ENCODE data around the gene UBE3C.

UBE3C gene

DNA sequence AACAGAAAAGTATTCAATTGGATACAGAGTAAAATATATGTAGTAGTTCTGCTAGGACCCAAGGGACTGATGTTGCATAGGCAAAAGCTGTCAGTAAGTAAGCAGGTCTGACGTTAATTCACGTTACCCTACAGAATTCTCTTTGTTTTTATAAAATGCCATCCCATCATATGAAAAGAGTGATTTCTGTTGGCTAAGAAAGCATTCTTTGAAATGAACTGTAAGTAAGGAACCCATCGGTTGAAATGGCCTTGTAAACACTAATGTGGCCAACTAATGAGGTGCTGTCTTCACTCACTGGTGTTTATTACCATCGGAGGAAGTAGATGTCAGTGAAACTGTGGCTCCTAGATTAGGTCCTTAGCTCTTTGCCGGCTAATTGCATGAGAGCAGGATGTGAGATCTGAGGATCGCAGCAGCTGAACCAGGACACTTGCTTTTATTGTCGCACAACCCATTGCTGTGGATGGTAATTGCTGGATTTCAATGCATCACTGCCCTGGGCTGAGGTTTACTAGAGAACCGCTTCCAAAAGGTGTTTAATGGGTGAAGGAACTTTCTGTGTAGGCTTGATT lies 49.5 kb downstream of the UBE3C start:
- TF ChIP-seq GATA2 (IDR thresholded peaks at IDR 0.05; ENCODE audit: low read depth, low read length) (no peak), GATA3 (IDR thresholded peaks at IDR 0.05; ENCODE audit: low read depth, low read length) (no peak)

DNA sequence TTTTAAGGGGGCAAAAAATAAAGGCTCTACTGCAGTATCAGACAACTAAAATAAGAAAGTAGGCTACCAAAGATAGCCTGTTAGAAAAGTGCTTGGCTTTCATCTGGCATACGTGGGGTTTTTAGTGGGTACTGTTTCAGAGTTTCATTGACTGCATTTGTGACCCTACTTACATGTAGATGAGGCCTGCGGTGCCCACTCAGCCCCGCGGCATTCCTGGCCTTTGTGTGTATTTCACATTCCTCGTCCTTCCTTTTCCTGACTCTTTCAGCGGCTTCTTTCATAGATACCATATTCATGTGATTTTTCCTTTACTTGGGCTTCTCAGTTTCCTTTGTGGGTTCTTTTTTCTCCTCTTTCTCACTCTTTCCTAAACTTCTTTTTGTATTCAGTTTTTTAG lies 50.7 kb downstream of the UBE3C start:
- TF ChIP-seq GATA3 (IDR thresholded peaks at IDR 0.05; ENCODE audit: low read depth, low read length): no peak
- TF ChIP-seq GATA2 (IDR thresholded peaks at IDR 0.05; ENCODE audit: low read depth, low read length): no peak

DNA sequence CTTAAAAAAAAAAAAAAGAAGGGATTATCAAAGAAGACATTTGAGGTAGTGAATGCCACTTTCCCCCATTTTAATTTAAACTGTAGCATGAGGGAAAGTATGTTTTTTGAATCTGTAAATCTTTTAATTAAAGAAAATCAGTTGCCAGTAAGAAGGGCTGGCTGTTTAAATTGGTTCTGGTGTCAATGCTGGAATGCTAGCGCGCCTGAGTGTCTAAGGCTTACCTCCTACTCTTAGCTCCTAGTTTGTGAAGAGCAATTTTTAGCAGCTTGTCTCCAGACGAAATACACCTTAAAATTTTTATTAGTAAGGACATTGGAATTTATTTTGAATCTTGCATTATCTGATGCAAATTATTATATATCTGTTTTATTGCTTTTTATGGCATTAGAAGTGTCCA lies 54.1 kb downstream of the UBE3C start:
- TF ChIP-seq GATA3 (IDR thresholded peaks at IDR 0.05; ENCODE audit: low read depth, low read length) (no peak), GATA2 (IDR thresholded peaks at IDR 0.05; ENCODE audit: low read depth, low read length) (no peak)

GRCh38 chr7:157193274-157193673 lies 54.5 kb downstream of the UBE3C start:
- TF ChIP-seq GATA2 (IDR thresholded peaks at IDR 0.05; ENCODE audit: low read depth, low read length) (no peak), GATA3 (IDR thresholded peaks at IDR 0.05; ENCODE audit: low read depth, low read length) (no peak)

DNA sequence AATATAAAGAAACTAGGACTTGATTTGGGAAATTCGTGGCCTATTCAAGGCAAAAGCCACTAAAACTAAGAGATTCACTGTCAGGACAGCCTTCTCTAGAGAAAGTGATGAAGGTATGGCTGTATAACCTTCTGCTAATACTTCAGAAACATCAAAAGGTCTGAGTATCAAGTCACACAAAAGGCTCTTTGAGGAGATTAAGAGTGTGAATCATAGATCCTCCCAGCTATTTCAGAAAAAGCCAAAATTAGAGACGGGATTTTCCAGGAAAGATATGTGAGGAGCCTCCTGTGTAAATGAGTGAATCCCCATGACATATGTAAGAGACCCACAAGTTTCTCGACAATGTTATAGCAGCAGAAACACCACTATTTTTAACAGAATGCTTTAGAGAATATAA lies 56.2 kb downstream of the UBE3C start:
- TF ChIP-seq GATA2 (IDR thresholded peaks at IDR 0.05; ENCODE audit: low read depth, low read length): no peak
- no peak for TF ChIP-seq GATA3 (IDR thresholded peaks at IDR 0.05; ENCODE audit: low read depth, low read length)

DNA sequence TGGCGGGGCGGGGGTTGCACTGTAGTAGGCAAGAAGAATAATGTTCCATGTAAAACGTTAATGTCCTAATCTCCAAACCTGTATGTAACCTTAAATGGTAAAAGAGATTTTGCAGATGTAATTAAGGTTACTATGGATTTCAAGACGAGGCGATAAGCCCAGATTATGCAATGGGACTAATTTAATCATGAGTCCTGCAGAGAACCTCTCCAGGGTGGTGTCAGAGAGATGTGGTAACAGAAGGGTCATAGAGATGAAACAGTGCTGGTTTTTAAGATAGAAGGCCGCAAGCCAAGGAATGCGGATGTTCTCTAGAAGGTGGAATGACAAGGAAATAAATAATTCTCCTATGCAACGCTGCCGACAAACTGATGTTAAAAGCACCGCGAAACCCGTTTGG lies 57.1 kb downstream of the UBE3C start:
- TF ChIP-seq GATA2 (IDR thresholded peaks at IDR 0.05; ENCODE audit: low read depth, low read length) (no peak), GATA3 (IDR thresholded peaks at IDR 0.05; ENCODE audit: low read depth, low read length) (no peak)

GRCh38 chr7:157204134-157204533 lies 65.4 kb downstream of the UBE3C start:
- TF ChIP-seq GATA3 (IDR thresholded peaks at IDR 0.05; ENCODE audit: low read depth, low read length): no peak
- TF ChIP-seq GATA2 (IDR thresholded peaks at IDR 0.05; ENCODE audit: low read depth, low read length): no peak

GRCh38 chr7:157205438-157205837 lies 66.7 kb downstream of the UBE3C start:
- TF ChIP-seq GATA2 (IDR thresholded peaks at IDR 0.05; ENCODE audit: low read depth, low read length) (no peak), GATA3 (IDR thresholded peaks at IDR 0.05; ENCODE audit: low read depth, low read length) (no peak)

DNA sequence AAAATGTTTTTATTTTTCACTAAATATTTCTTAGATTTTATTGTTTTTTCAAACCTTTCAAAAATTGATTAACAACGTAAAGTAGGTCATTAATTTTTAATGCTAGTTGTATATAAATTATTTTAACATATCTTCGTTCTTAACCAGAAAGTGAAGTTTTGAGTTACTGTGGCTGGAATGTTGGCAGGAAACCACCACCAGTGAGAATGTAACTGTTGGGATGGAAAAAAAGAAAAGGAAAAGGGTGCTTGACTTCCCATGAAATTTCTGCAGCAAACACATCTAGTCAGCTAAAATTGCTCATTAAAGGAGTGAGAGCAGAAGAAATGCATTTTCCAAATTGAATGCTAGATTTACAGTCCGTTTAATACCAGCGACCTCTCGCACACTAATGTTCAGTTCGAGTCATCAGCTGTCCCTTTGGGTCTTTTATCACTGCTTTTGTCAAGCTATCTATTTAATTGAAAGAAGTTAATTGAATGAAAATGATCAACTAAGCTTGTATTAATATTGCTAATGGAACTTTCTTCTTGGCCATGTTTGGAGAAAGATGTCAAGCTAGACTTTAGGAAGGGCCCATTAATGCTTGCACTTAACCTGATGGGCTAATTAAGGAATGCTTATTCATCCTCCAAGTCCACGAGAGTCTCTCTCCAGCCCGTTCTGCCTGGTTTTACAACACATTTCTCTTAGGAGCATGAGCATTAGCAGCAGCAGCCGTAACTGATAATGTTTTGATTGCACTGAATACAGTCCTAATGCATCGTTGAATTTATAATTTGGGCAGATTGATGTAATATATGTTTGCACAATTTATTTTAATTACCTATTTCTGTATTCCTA lies 70.1 kb downstream of the UBE3C start:
- TF ChIP-seq GATA2 (IDR thresholded peaks at IDR 0.05; ENCODE audit: low read depth, low read length) (no peak), GATA3 (IDR thresholded peaks at IDR 0.05; ENCODE audit: low read depth, low read length) (no peak)

DNA sequence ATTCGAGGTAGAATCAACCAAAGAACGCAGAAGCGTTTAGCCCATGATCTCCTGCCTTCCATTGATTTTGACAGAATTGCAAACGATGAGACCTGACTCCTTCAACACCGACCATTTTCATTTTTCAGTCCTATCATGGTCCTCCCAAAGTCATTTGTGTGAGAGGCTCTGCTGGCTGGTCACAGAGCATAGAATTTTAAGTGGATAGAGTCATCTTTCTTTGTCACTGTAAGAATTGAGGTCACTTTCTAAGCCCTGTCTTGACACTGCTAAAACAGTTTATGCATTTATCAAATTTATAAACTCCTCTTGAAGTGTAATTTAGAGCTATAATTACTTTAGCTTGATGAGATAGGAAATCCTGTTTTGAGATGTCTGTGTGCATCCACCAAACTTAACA lies 72.0 kb downstream of the UBE3C start:
- no peak for TF ChIP-seq GATA3 (IDR thresholded peaks at IDR 0.05; ENCODE audit: low read depth, low read length)
- no peak for TF ChIP-seq GATA2 (IDR thresholded peaks at IDR 0.05; ENCODE audit: low read depth, low read length)

GRCh38 chr7:157211690-157212089 lies 73.0 kb downstream of the UBE3C start:
- TF ChIP-seq GATA3 (IDR thresholded peaks at IDR 0.05; ENCODE audit: low read depth, low read length) (no peak), GATA2 (IDR thresholded peaks at IDR 0.05; ENCODE audit: low read depth, low read length) (no peak)

- TF ChIP-seq GATA3 (IDR thresholded peaks at IDR 0.05; ENCODE audit: low read depth, low read length) (no peak), GATA2 (IDR thresholded peaks at IDR 0.05; ENCODE audit: low read depth, low read length) (no peak)
These were observed 80.4 kb downstream of the UBE3C start for GRCh38 chr7:157219154-157219553.

GRCh38 chr7:157220916-157221569 lies 82.3 kb downstream of the UBE3C start:
- TF ChIP-seq GATA2 (IDR thresholded peaks at IDR 0.05; ENCODE audit: low read depth, low read length) (no peak), GATA3 (IDR thresholded peaks at IDR 0.05; ENCODE audit: low read depth, low read length) (no peak)

GRCh38 chr7:157222687-157223086 lies 84.0 kb downstream of the UBE3C start:
- TF ChIP-seq GATA2 (IDR thresholded peaks at IDR 0.05; ENCODE audit: low read depth, low read length) (no peak), GATA3 (IDR thresholded peaks at IDR 0.05; ENCODE audit: low read depth, low read length) (no peak)

- TF ChIP-seq GATA3 (IDR thresholded peaks at IDR 0.05; ENCODE audit: low read depth, low read length) (no peak), GATA2 (IDR thresholded peaks at IDR 0.05; ENCODE audit: low read depth, low read length) (no peak)
These were observed 85.9 kb downstream of the UBE3C start for GRCh38 chr7:157224627-157225026.
